H1 (cell line): Measurements from ENCODE around the gene DTD1. TPM values are rescaled to one million over a fixed set of nuclear protein-coding genes. Genes with fewer than 3 reads are reported as not detected.

Experiments used
- CTCF ChIA-PET: fragments of 300-600 bp; sonication (Branson Sonifier 250); formaldehyde crosslinking; loops from one replicate; lab custom pipeline; 2021; ENCODE audit not compliant: partially characterized antibody; lab: Charles Lee
- POLR2A ChIA-PET: fragments of 300-600 bp; sonication (Branson Sonifier 250); formaldehyde crosslinking; loops from one replicate; lab custom pipeline; 2021; ENCODE audit warnings: inconsistent platforms; ENCODE audit not compliant: partially characterized antibody; lab: Charles Lee
- DNase-seq, 2 experiments: peaks; one replicate each; pipeline versions ENCODE4 v3.0.0 to v3.0.0-alpha.2; 2010 to 2022; ENCODE audit warnings: low spot score in 2 of 2, low read depth in 1 of 2, mixed read lengths in 1 of 2
- FAIRE-seq: peaks from 2 replicates; lab custom pipeline; 2011; peaks lifted over from hg19 to GRCh38; lab: Jason Lieb, UNC
- H2AFZ ChIP-seq: 2 replicates; pipeline ENCODE4 v1.8.1; 2012; ENCODE audit warnings: low read length, inconsistent platforms
- H2AK5ac ChIP-seq: 2 replicates; pipeline ENCODE4 v1.6.1; 2013; ENCODE audit warnings: low read depth, low read length
- H2BK120ac ChIP-seq: replicated peaks from 2 replicates; pipeline ENCODE3; 2013; ENCODE audit warnings: low read depth, low read length, inconsistent platforms
- H2BK12ac ChIP-seq: 2 replicates; pipeline ENCODE4 v1.6.1; 2013; ENCODE audit warnings: low read depth, low read length
- H2BK15ac ChIP-seq: 2 replicates; pipeline ENCODE4 v1.6.1; 2013; ENCODE audit warnings: low read length
- H2BK20ac ChIP-seq: 2 replicates; pipeline ENCODE4 v1.6.1; 2013; ENCODE audit warnings: low read length
- H2BK5ac ChIP-seq: 2 replicates; pipeline ENCODE4 v1.6.1; 2013; ENCODE audit warnings: low read depth, low read length
- H3K14ac ChIP-seq: 2 replicates; pipeline ENCODE4 v1.6.1; 2013; ENCODE audit warnings: inconsistent platforms; ENCODE audit not compliant: insufficient read length
- H3K18ac ChIP-seq: 2 replicates; pipeline ENCODE4 v1.6.1; 2013; ENCODE audit warnings: low read length; ENCODE audit errors: extremely low read depth
- H3K23ac ChIP-seq: 2 replicates; pipeline ENCODE4 v1.6.1; 2013; ENCODE audit warnings: inconsistent platforms; ENCODE audit not compliant: insufficient read length
- H3K23me2 ChIP-seq: 2 replicates; pipeline ENCODE4 v1.6.1; 2013; ENCODE audit warnings: low read depth, low read length
- H3K27ac ChIP-seq: 2 replicates; pipeline ENCODE4 v1.6.1; 2011; ENCODE audit warnings: low read depth, low read length, inconsistent platforms
- H3K27me3 ChIP-seq, 4 experiments: replicated peaks in 1 of 4; 1 replicate in 1 of 4; 2 replicates in 3 of 4; pipeline versions ENCODE4 v1.6.1 to v1.8.1; 2011 to 2013; ENCODE audit warnings: low read length in 3 of 4, mild to moderate bottlenecking in 3 of 4, inconsistent platforms in 2 of 4, mixed read lengths in 2 of 4, moderate library complexity in 1 of 4; ENCODE audit not compliant: control insufficient read depth in 3 of 4, insufficient read depth in 3 of 4; ENCODE audit errors: extremely low read depth in 1 of 4
- H3K36me3 ChIP-seq, 4 experiments: 2 replicates each; pipeline versions ENCODE4 v1.6.1 to v1.8.1; 2011 to 2013; ENCODE audit warnings: mild to moderate bottlenecking in 4 of 4, low read length in 3 of 4, moderate library complexity in 2 of 4, control low read depth in 1 of 4, inconsistent platforms in 1 of 4; ENCODE audit not compliant: insufficient read depth in 4 of 4, control insufficient read depth in 2 of 4
- H3K4ac ChIP-seq: replicated peaks from 2 replicates; pipeline ENCODE3; 2013; ENCODE audit warnings: low read length, low read depth, mixed read lengths, inconsistent platforms; ENCODE audit not compliant: insufficient read length
- H3K4me1 ChIP-seq, 4 experiments: replicated peaks in 1 of 4; 1 replicate in 1 of 4; 2 replicates in 3 of 4; pipeline versions ENCODE4 v1.6.1 to v1.8.1; 2011 to 2013; ENCODE audit warnings: low read length in 3 of 4, inconsistent platforms in 2 of 4, mixed read lengths in 1 of 4; ENCODE audit not compliant: insufficient read depth in 4 of 4, control insufficient read depth in 3 of 4
- H3K4me2 ChIP-seq, 2 experiments: 2 replicates each; pipeline versions ENCODE4 v1.6.1 to v1.8.1; 2011 to 2013; ENCODE audit warnings: low read depth in 2 of 2, low read length in 2 of 2, control low read depth in 1 of 2, inconsistent platforms in 1 of 2, mild to moderate bottlenecking in 1 of 2; ENCODE audit not compliant: insufficient read depth in 1 of 2
- H3K4me3 ChIP-seq, 4 experiments: fragments of 200-600, 300-600 bp in 1 of 4; sonication (generic), shearing (Covaris generic), sonication (Bioruptor Twin) in 1 of 4; 2 replicates each; pipeline versions ENCODE4 v1.5.1 to v1.8.1; 2011 to 2016; ENCODE audit warnings: low read length in 4 of 4, low read depth in 3 of 4, control low read depth in 2 of 4, inconsistent platforms in 2 of 4, mild to moderate bottlenecking in 2 of 4, mixed read lengths in 1 of 4, moderate library complexity in 1 of 4; ENCODE audit not compliant: insufficient read depth in 2 of 4; ENCODE audit errors: extremely low read depth in 1 of 4
- H3K56ac ChIP-seq: replicated peaks from 2 replicates; pipeline ENCODE3; 2013; ENCODE audit warnings: low read depth, mild to moderate bottlenecking, mixed read lengths, low read length, inconsistent platforms; ENCODE audit not compliant: insufficient read length
- H3K79me1 ChIP-seq: 2 replicates; pipeline ENCODE4 v1.6.1; 2013; ENCODE audit warnings: low read depth, low read length, control low read depth
- H3K79me2 ChIP-seq, 2 experiments: 2 replicates each; pipeline versions ENCODE4 v1.6.1 to v1.8.1; 2012 to 2013; ENCODE audit warnings: low read length in 2 of 2, mild to moderate bottlenecking in 2 of 2, inconsistent platforms in 1 of 2; ENCODE audit not compliant: insufficient read depth in 2 of 2, control insufficient read depth in 1 of 2
- H3K9ac ChIP-seq, 4 experiments: replicated peaks in 1 of 4; 1 replicate in 1 of 4; 2 replicates in 3 of 4; pipeline versions ENCODE4 v1.6.1 to v1.8.1; 2011 to 2013; ENCODE audit warnings: low read depth in 3 of 4, low read length in 3 of 4, control low read depth in 2 of 4, mild to moderate bottlenecking in 2 of 4, moderate library complexity in 2 of 4, inconsistent platforms in 1 of 4; ENCODE audit errors: extremely low read depth in 1 of 4
- H3K9me3 ChIP-seq, 2 experiments: 2 replicates each; pipeline versions ENCODE4 v1.6.1 to v1.8.1; 2012 to 2013; ENCODE audit warnings: mild to moderate bottlenecking in 2 of 2, moderate library complexity in 2 of 2, control low read depth in 1 of 2, inconsistent platforms in 1 of 2, low read depth in 1 of 2, low read length in 1 of 2, mixed read lengths in 1 of 2; ENCODE audit not compliant: insufficient read depth in 2 of 2
- H4K20me1 ChIP-seq, 2 experiments: replicated peaks in 1 of 2; 2 replicates each; pipeline versions ENCODE3 to v1.8.1; 2011 to 2013; ENCODE audit warnings: inconsistent platforms in 2 of 2, low read length in 2 of 2, mild to moderate bottlenecking in 1 of 2; ENCODE audit not compliant: insufficient read depth in 2 of 2, control insufficient read depth in 1 of 2
- H4K5ac ChIP-seq: 2 replicates; pipeline ENCODE4 v1.6.1; 2013; ENCODE audit warnings: low read length, low read depth, mixed read lengths, inconsistent platforms; ENCODE audit not compliant: insufficient read length
- H4K8ac ChIP-seq: 2 replicates; pipeline ENCODE4 v1.8.0; 2013; ENCODE audit warnings: mild to moderate bottlenecking, moderate library complexity, low read length, inconsistent platforms; ENCODE audit not compliant: insufficient read depth; ENCODE audit errors: extremely low read depth
- H4K91ac ChIP-seq: replicated peaks from 2 replicates; pipeline ENCODE3; 2013; ENCODE audit warnings: low read length, mixed read lengths, inconsistent platforms; ENCODE audit not compliant: insufficient read length
- HDAC6 ChIP-seq: IDR thresholded peaks from one replicate; pipeline ENCODE4 v1.7.1; 2012; ENCODE audit warnings: low read depth, mild to moderate bottlenecking, inconsistent platforms, low read length, moderate library complexity
- SAP30 ChIP-seq: fragments of 300-600 bp; sonication (generic); IDR thresholded peaks from 2 replicates; pipeline ENCODE4 v1.7.1; 2012; ENCODE audit warnings: low read length, moderate library complexity, mild to moderate bottlenecking, inconsistent platforms; ENCODE audit not compliant: insufficient read depth, insufficient replicate concordance
- SIX5 ChIP-seq: IDR thresholded peaks from 2 replicates; pipeline ENCODE4 v1.6.1; 2011; ENCODE audit warnings: mild to moderate bottlenecking, low read depth, low read length
- SRF ChIP-seq: IDR thresholded peaks from 2 replicates; pipeline ENCODE4 v1.6.1; 2011; ENCODE audit warnings: mild to moderate bottlenecking, low read depth, low read length, moderate library complexity
- WGBS, 2 experiments: shearing (Covaris generic) in 1 of 2; methylation state at CpG; one replicate each; pipeline versions ENCODE4 v1.1.6 to v1.1.7; 2013 to 2015; ENCODE audit warnings: low lambda C conversion rate in 2 of 2, mixed read lengths in 2 of 2, inconsistent platforms in 1 of 2, low coverage in 1 of 2, missing lambda C conversion rate in 1 of 2; ENCODE audit not compliant: insufficient replicate concordance in 2 of 2, insufficient coverage in 1 of 2, insufficient read length in 1 of 2; ENCODE audit errors: extremely low coverage in 1 of 2, missing lambda C conversion rate in 1 of 2; 5-methylcytosine and 5-hydroxymethylcytosine counted together
- polyA plus RNA-seq, 7 experiments: library from polyadenylated mRNA; depleted of rRNA in 3 of 7; stranded (reverse) in 5 of 7; unstranded in 2 of 7; fragments of >200 nt in 5 of 7; fragments of 200-250 nt in 2 of 7; gene quantifications; 1 replicate in 5 of 7; 2 replicates in 1 of 7; 4 replicates in 1 of 7; pipeline versions ENCODE4 v1.2.1 to v1.2.3, GENCODE V29; 2011 to 2013; ENCODE audit warnings: missing spikeins in 2 of 7, mixed read lengths in 2 of 7
- total RNA-seq: library from RNA; stranded (reverse); fragmentation: NEBNext Ultra II Directional; extraction: Animal tissue kit (Norgen Biotek cat#: 25700); gene quantifications from 2 replicates; pipeline ENCODE4 v1.2.1, GENCODE V29; 2021

Gene DTD1
- total and polyA plus RNA-seq, 2 of the 8 experiments (the other 6 are each of a cell fraction or from before 2014, with no cell fraction given), result 49.7 to 66.6 TPM

DNA sequence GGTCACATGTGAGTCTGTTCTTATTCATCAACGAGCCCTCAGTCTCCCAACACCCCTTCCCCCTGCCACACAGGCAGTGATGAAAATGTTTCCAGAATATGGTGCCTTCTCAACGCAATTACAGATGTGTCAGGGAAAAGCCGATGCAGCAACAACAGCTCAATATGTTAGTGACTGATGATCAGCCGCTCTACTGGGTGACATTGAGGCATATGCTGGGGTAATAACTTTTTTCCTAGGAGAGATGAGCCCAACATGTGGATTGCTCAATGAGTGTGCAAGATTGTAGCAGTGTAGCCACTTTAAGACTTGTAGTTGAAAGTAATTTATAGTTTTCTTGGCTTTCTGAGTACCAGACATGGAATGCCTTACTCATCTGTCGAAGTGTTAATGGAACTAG is 49.4 kb downstream of the DTD1 start:
- peaks cover 1% of the 10 kb centered on the region; the same call in 1 of the 2 replicates for H3K23me2 ChIP-seq
- no peaks in the 10 kb centered on the region; the same call in 1 of the 2 replicates for H3K79me1 ChIP-seq
- H2BK5ac ChIP-seq, result no peak overlapping the region
- H4K8ac ChIP-seq, result no peak overlapping the region
- CTCF ChIA-PET, result interaction anchor here (1.4 to 4.1 kb wide), 3 partner anchors 8 to 267 kb away, joined by 4 to 14 read pairs (median 8); no protein-coding TSS in a partner anchor
- no peak overlapping the region for H4K91ac ChIP-seq
- H4K5ac ChIP-seq, result no peak overlapping the region
- H3K27ac ChIP-seq, result no peak overlapping the region
- no peak overlapping the region for H2BK120ac ChIP-seq
- H3K18ac ChIP-seq, result no peak overlapping the region
- no peak overlapping the region for H2BK15ac ChIP-seq
- H3K27me3 ChIP-seq, result no peaks in the 10 kb centered on the region
- POLR2A ChIA-PET, result no interaction called here
- no peak for TF ChIP-seq SRF
- TF ChIP-seq SAP30, result no peak
- no peak for TF ChIP-seq HDAC6
- no peak for TF ChIP-seq SIX5
- no peak overlapping the region for H3K4ac ChIP-seq
- no peak overlapping the region for H2BK20ac ChIP-seq
- H3K23ac ChIP-seq, result no peak overlapping the region
- no peaks in the 10 kb centered on the region; a peak in 2 of 7 replicates for H3K4me1 ChIP-seq
- H3K4me2 ChIP-seq, result no peak overlapping the region
- no peak overlapping the region for H3K14ac ChIP-seq
- no peaks in the 10 kb centered on the region; a peak in 1 of 4 replicates for H3K79me2 ChIP-seq
- no peak overlapping the region for H3K56ac ChIP-seq
- DNase-seq, result no peak
- H4K20me1 ChIP-seq, result peaks cover 0 to 2% of the 10 kb centered on the region in 2 experiments
- H2AFZ ChIP-seq, result no peak overlapping the region
- H2BK12ac ChIP-seq, result no peak overlapping the region
- H3K4me3 ChIP-seq, result no peak overlapping the region
- no peak for FAIRE-seq
- 97% methylated on average over 5 of the region's 5 CpGs; no CpG with 5 or more reads in 1 of the 2 experiments for WGBS, 2 experiments
- H3K9me3 ChIP-seq, result no peaks in the 10 kb centered on the region
- H2AK5ac ChIP-seq, result no peak overlapping the region
- no peaks in the 10 kb centered on the region for H3K36me3 ChIP-seq
- no peak overlapping the region for H3K9ac ChIP-seq
